Panc1 (cell line): ENCODE data around the gene RASGEF1C.

Experiments
- CTCF ChIP-seq: fragments of 450-650 bp; IDR thresholded peaks from 2 replicates; pipeline ENCODE4 v1.5.1; 2017; ENCODE audit warnings: mild to moderate bottlenecking
- POLR2AphosphoS5 ChIP-seq: IDR thresholded peaks from 2 replicates; pipeline ENCODE4 v1.6.1; 2012; ENCODE audit warnings: mild to moderate bottlenecking, low read depth, low read length, moderate library complexity
- REST ChIP-seq, 2 experiments: IDR thresholded peaks; 2 replicates each; pipeline ENCODE4 v1.6.1; 2011 to 2012; ENCODE audit warnings: low read depth in 2 of 2, control low read depth in 1 of 2, low read length in 1 of 2, mild to moderate bottlenecking in 1 of 2, moderate library complexity in 1 of 2; ENCODE audit not compliant: insufficient read depth in 1 of 2
- SIN3A ChIP-seq: IDR thresholded peaks from 2 replicates; pipeline ENCODE4 v1.6.1; 2012; ENCODE audit warnings: low read depth, mild to moderate bottlenecking, low read length, moderate library complexity, borderline replicate concordance; ENCODE audit not compliant: insufficient read depth
- TCF7L2 ChIP-seq: IDR thresholded peaks from 2 replicates; pipeline ENCODE4 v1.6.1; 2011; ENCODE audit warnings: mild to moderate bottlenecking, low read depth, low read length, inconsistent platforms

GRCh38 chr5:180080486-180081280 is 128.3 kb downstream of the RASGEF1C start:
- TF ChIP-seq CTCF (no peak), REST (IDR thresholded peaks at IDR 0.05; ENCODE audit: insufficient read depth in 1 of 2, low read depth in 2 of 2, low read length in 1 of 2) (no peak), POLR2AphosphoS5 (no peak), TCF7L2 (no peak), SIN3A (no peak)
